Brain microvascular endothelial cell (primary cell): ENCODE measurements around the gene APOBEC3B.
"Not testable (repeated sequence)": the region's sequence is repeated elsewhere in the genome, so short reads cannot be mapped to it uniquely, and the experiment has no call there.

ENCODE experiments used
- DNase-seq: peaks from one replicate; pipeline ENCODE4 v3.0.0-alpha.2; 2020
- H3K27ac ChIP-seq: fragments of 250-450 bp; sonication (Bioruptor Pico); 2 replicates; pipeline ENCODE4 v1.5.1; 2020; ENCODE audit warnings: mild to moderate bottlenecking, moderate library complexity
- H3K27me3 ChIP-seq: fragments of 250-450 bp; sonication (Bioruptor Pico); replicated peaks from 2 replicates; pipeline ENCODE4 v1.5.1; 2020; ENCODE audit warnings: mild to moderate bottlenecking
- H3K36me3 ChIP-seq: fragments of 250-450 bp; sonication (Bioruptor Pico); replicated peaks from 2 replicates; pipeline ENCODE4 v1.5.1; 2020; ENCODE audit warnings: mild to moderate bottlenecking
- H3K4me3 ChIP-seq: 2 replicates; pipeline ENCODE4 v1.5.1; 2011; ENCODE audit warnings: low read depth, mild to moderate bottlenecking, control low read depth, low read length, moderate library complexity
- in situ Hi-C: cut with HindIII; loops from 2 replicates; pipeline ENCODE4 v1.10.0; 2017; ENCODE audit warnings: low sequenced_read_pairs, low pct_ligation_motif_present
- TF ChIP-seq, protein P1 (sequence below): IDR thresholded peaks from 2 replicates; pipeline ENCODE4 v1.5.1; 2011; ENCODE audit warnings: low read depth, mild to moderate bottlenecking, moderate library complexity, low read length, control low read depth, inconsistent platforms; ENCODE audit errors: missing control alignments

Gene APOBEC3B

DNA sequence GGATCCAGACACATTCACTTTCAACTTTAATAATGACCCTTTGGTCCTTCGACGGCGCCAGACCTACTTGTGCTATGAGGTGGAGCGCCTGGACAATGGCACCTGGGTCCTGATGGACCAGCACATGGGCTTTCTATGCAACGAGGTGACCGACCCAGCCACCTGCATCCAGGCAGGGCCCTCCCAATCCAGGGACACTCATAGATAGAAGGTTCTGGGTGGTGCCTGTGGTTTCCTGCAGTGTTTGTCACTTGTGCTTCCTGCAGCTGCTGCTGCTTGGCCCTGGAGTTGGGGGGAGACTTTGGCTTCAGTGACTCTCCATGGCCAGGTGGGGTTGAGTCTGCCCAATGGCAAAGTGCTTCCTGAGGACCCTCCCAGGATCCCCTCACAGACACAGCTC is 7.3 kb downstream of the APOBEC3B start:
- Histone ChIP-seq H3K27me3 (no peaks in the 10 kb centered on the region), H3K36me3 (no peaks in the 10 kb centered on the region), H3K27ac (no peak overlapping the region), H3K4me3 (no peak overlapping the region)
- in situ Hi-C loops = no loop called here
- TF ChIP-seq, protein P1, sequence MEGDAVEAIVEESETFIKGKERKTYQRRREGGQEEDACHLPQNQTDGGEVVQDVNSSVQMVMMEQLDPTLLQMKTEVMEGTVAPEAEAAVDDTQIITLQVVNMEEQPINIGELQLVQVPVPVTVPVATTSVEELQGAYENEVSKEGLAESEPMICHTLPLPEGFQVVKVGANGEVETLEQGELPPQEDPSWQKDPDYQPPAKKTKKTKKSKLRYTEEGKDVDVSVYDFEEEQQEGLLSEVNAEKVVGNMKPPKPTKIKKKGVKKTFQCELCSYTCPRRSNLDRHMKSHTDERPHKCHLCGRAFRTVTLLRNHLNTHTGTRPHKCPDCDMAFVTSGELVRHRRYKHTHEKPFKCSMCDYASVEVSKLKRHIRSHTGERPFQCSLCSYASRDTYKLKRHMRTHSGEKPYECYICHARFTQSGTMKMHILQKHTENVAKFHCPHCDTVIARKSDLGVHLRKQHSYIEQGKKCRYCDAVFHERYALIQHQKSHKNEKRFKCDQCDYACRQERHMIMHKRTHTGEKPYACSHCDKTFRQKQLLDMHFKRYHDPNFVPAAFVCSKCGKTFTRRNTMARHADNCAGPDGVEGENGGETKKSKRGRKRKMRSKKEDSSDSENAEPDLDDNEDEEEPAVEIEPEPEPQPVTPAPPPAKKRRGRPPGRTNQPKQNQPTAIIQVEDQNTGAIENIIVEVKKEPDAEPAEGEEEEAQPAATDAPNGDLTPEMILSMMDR = no peak
- DNase-seq = no peak

DNA sequence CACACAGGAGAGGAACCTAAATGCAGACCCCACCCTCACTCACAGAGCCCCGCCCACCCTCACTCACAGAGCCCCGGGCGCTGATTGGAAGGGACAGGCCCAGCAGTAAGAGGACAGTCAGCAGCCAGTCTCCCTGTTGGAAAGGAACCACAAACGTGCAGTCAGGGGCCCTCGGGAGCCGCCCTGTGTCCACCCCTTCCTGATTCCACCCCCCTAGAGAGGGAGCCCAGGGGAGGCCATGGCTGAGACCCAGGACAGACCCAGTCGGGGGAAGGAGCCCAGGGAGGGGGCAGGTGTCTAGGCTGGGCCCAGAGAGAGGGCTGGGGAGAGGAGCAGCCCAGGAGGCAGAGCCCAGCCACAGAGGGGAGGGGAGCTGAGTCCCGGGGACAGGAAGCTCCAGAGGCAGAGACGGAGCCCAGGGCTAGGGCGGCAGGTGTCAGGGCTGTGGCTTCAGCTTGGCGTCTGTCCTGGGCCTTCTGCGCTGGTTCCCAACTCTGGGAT is 10.8 kb downstream of the APOBEC3B start:
- not testable (repeated sequence) for H3K36me3 ChIP-seq

DNA sequence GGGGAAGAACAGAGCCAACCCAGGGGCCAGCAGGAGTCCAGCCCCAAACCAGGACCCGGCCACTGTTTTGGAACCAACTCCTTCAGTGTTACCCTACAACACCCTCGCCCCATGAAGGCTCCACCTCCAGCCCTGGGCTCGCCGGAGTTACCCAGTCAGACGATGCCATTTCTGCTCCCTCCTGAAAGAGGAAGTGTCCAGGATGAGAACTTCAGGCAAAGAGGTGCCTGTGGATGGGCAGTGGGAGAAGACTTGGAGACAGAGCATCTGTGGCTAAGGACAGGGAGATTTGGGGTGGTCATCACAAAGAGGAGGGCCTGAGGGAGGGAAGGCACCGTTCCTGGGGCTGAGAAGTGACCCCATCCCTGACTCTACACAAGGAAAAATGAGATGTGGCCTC is 14.0 kb downstream of the APOBEC3B start:
- H3K4me3 ChIP-seq = no peak overlapping the region
- in situ Hi-C loops = no loop called here
- H3K36me3 ChIP-seq = no peaks in the 10 kb centered on the region
- TF ChIP-seq, protein P1 = no peak
- no peak for DNase-seq
- no peak overlapping the region for H3K27ac ChIP-seq
- peaks cover 3% of the 10 kb centered on the region for H3K27me3 ChIP-seq

More for the DNA sequence above, 10.8 kb downstream of the APOBEC3B start:
- H3K27me3 ChIP-seq, H3K27ac ChIP-seq, DNase-seq, H3K4me3 ChIP-seq, in situ Hi-C loops: not testable (repeated sequence)

DNA sequence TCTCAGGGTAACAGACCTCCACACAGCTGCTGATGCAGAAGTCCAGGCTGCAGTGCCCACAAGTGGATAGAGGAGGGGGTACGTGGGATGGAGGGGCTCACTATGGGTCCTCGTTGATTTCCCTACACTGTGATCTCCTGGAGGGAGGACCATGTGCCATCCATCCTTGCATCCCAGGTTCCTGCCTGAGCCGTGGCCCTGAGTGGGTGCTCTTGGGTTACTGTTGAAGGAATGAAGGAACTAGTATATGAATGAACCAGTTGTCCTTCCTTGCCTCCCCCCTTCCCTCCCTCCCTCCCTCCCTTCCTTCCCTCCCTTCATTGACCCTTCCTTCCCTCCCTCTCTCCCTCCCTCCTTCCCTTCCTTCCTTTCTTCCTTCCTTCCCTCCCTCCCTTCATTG is 15.4 kb downstream of the APOBEC3B start:
- H3K4me3 ChIP-seq = no peak overlapping the region
- DNase-seq = no peak
- in situ Hi-C loops = no loop called here

DNA sequence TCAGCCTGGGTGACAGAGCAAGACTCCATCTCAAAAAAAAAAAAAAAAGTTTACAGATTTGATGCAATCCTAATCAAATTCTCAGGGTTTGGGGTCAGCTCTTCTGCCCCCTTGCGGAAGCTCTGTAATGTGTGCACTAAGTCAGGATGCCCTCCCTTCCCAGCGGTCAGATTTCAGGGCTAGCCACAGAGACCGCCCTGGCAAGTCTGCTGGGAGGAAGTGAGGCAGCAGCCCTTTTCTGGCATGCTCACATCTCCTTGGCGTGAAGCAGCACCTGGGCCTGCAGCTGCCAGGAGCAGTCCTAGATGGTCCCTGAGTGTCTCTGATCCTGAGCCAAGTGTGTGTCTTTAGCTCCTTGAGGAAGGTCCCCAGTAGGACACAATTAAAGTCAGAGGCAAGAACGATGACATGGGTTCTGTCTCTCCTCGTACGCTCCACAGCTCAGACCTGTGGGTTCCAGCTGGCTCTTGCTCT is 21.1 kb downstream of the APOBEC3B start:
- H3K4me3 ChIP-seq = no peak overlapping the region
- TF ChIP-seq, protein P1 = peak; percentile 88
- H3K27ac ChIP-seq = no peak overlapping the region
- in situ Hi-C loops = no loop called here
- DNase-seq = peak; percentile 73
- H3K27me3 ChIP-seq = no peaks in the 10 kb centered on the region
- no peaks in the 10 kb centered on the region for H3K36me3 ChIP-seq

More for the DNA sequence above, 15.4 kb downstream of the APOBEC3B start:
- TF ChIP-seq, protein P1 = no peak
- Histone ChIP-seq H3K27ac (no peak overlapping the region), H3K36me3 (no peaks in the 10 kb centered on the region), H3K27me3 (peaks cover 3% of the 10 kb centered on the region)

DNA sequence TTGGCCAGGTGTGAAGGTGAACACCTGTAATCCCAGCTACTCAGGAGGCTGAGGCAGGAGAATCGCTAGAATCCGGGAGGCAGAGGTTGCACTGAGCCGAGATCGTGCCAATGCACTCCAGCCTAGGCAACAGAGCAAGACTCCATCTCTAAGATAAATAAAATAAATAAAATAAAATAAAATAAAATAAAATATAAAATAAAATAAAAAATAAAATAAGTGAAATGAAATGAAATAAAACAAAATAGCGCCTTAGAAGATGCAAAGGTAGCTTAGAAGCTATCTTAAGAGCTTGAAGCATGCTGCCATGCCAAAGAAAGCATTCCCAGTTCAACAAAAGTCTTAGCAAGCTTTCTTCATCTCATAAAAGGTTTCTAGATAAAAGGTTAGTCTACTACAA is 25.0 kb downstream of the APOBEC3B start:
- Histone ChIP-seq H3K4me3 (no peak overlapping the region), H3K27ac (no peak overlapping the region), H3K27me3 (no peaks in the 10 kb centered on the region), H3K36me3 (no peaks in the 10 kb centered on the region)
- TF ChIP-seq, protein P1 = no peak
- no peak for DNase-seq
- in situ Hi-C loops = no loop called here

DNA sequence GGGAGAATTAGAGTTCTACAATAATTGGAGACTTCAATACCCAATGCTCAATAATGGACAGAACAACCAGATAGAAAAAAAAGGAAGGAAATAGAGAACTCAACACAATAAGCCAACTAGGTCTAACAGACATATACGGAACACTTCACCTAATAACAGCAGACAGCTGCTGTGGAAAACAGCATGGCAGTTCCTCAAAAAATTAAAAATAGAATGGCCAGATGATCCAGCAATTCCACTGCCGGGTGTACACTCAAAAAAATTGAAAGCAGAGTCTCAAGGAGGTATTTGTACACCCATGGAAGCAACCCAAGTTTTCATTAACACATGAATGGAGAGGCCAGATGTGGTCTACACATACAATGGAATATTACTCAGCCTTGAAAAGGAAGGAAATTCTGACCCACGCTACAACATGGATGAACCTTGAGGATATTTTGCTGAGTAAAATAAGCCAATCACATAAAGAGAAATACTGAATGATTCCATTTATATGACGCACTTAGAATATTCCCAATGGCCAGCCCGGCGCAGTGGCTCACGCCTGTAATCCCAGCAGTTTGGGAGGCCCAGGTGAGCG is 26.2 kb downstream of the APOBEC3B start:
- DNase-seq, H3K27me3 ChIP-seq, H3K36me3 ChIP-seq, H3K27ac ChIP-seq, in situ Hi-C loops, H3K4me3 ChIP-seq: not testable (repeated sequence)
